Mammary epithelial cell (primary cell): ENCODE measurements around the gene COL13A1.

ENCODE experiments used
- EZH2 ChIP-seq: IDR thresholded peaks from 2 replicates; pipeline ENCODE4 v1.6.1; 2012; ENCODE audit warnings: low read length, inconsistent platforms, borderline replicate concordance
- TF ChIP-seq, protein P1 (sequence below), 2 donors: IDR thresholded peaks in 1 of 2; conservative IDR thresholded peaks in 1 of 2; 2 replicates each; pipeline ENCODE4 v1.5.1; 2011 to 2012; ENCODE audit warnings: inconsistent platforms in 2 of 2, low read length in 2 of 2, mild to moderate bottlenecking in 2 of 2, control low read depth in 1 of 2, low read depth in 1 of 2; ENCODE audit not compliant: insufficient read depth in 1 of 2; ENCODE audit errors: extremely low read depth in 1 of 2

DNA sequence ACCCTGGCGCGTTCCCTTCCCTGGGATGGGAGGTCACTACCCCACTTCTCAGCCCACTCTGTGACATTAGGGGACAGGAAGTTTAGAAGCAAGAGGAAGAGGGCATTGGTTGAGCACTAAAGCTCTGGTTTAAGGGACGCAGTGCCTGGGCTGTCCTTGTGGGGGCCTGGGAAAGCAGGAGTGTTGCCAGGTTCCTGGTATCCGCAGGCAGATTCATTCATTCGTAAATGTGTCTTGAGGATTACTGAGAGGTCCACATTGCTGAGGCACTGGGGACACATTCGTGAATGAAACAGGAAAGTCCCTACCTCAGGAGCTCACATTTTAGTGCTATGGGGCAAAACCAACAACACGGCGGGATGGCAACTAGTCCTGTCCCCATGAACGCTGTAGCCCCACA, 69.4 kb downstream of the COL13A1 start:
- TF ChIP-seq, protein P1, sequence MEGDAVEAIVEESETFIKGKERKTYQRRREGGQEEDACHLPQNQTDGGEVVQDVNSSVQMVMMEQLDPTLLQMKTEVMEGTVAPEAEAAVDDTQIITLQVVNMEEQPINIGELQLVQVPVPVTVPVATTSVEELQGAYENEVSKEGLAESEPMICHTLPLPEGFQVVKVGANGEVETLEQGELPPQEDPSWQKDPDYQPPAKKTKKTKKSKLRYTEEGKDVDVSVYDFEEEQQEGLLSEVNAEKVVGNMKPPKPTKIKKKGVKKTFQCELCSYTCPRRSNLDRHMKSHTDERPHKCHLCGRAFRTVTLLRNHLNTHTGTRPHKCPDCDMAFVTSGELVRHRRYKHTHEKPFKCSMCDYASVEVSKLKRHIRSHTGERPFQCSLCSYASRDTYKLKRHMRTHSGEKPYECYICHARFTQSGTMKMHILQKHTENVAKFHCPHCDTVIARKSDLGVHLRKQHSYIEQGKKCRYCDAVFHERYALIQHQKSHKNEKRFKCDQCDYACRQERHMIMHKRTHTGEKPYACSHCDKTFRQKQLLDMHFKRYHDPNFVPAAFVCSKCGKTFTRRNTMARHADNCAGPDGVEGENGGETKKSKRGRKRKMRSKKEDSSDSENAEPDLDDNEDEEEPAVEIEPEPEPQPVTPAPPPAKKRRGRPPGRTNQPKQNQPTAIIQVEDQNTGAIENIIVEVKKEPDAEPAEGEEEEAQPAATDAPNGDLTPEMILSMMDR (conservative IDR thresholded peaks at IDR 0.05 in 1 of 2, IDR thresholded peaks at IDR 0.05 in 1 of 2; ENCODE audit: extremely low read depth in 1 of 2, insufficient read depth in 1 of 2, low read depth in 1 of 2, low read length in 2 of 2), result no peak
- no peak for TF ChIP-seq EZH2
